ENCODE results near the gene ARMCX2. TPM values are rescaled to one million over a fixed set of nuclear protein-coding genes. Genes with fewer than 3 reads are reported as not detected.

Gene ARMCX2
- total RNA-seq (10 to 100 TPM; 47.0 to 53.5 TPM), polyA plus RNA-seq (ENCODE audit: insufficient read length in 6 of 6) (100 to 1,000 TPM in 5 of 6 donors, 10 to 100 TPM in 1; 98.2 to 133 (median 105) TPM)
- long read RNA-seq, donor 1, transcript ARMCX2-203 (6 exons, 2,674 nt) = major isoform, 7 of 13 reads
- long read RNA-seq, donor 1, partial matches to known transcripts = 0 of 13 reads
- long read RNA-seq, donor 1, other reads (novel, unspliced or antisense) = 0 of 13 reads
- long read RNA-seq, donor 2 = 0 reads
- long read RNA-seq, donor 3, partial matches to known transcripts = 10 of 10 reads
- long read RNA-seq, donor 3, other reads (novel, unspliced or antisense) = 0 of 10 reads
- long read RNA-seq, donor 4, transcript ARMCX2-203 (6 exons, 2,674 nt) = major isoform, 7 of 23 reads
- long read RNA-seq, donor 4, partial matches to known transcripts = 0 of 23 reads
- long read RNA-seq, donor 4, other reads (novel, unspliced or antisense) = 11 of 23 reads
- long read RNA-seq, donor 5, transcript ARMCX2-203 (6 exons, 2,674 nt) = major isoform, 5 of 9 reads
- long read RNA-seq, donor 5, partial matches to known transcripts = 0 of 9 reads
- long read RNA-seq, donor 5, other reads (novel, unspliced or antisense) = 0 of 9 reads
- long read RNA-seq, donor 6, partial matches to known transcripts = 0 of 10 reads
- long read RNA-seq, donor 6, other reads (novel, unspliced or antisense) = 0 of 10 reads
- long read RNA-seq, donor 7, partial matches to known transcripts = 0 of 5 reads
- long read RNA-seq, donor 7, other reads (novel, unspliced or antisense) = 0 of 5 reads
- long read RNA-seq, donor 8, transcript ARMCX2-203 (6 exons, 2,674 nt) = major isoform, 5 of 6 reads
- long read RNA-seq, donor 8, partial matches to known transcripts = 0 of 6 reads
- long read RNA-seq, donor 8, other reads (novel, unspliced or antisense) = 0 of 6 reads
- long read RNA-seq, donor 9 = 0 reads
- long read RNA-seq, donor 10, partial matches to known transcripts = 0 of 4 reads
- long read RNA-seq, donor 10, other reads (novel, unspliced or antisense) = 1 of 4 reads
- long read RNA-seq, donor 11, partial matches to known transcripts = 17 of 25 reads
- long read RNA-seq, donor 11, other reads (novel, unspliced or antisense) = 0 of 25 reads
- long read RNA-seq, donor 12 = 0 reads

DNA sequence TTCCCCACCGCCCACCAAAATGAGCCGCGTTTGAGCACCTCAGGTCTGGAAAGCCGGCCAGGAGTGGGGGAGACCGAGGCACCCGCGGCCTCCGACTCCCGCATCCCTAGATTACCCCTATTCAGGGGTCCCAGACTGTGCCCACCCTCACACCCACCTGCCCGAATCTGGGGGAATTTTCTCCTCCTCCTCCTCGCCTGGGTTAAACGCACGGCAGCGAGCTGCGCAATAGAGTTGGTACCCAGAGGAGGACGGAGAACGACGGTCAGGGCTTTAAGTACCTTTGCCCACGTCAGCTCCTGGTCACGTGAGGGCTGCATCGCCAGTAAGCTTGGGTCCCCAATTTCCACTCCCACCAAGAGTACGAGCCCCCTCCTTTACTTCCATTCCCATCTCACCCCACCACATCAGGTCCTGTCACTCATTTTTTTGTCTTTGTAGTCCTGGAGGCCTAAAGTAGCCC, at the start of gene ARMCX2:
TSS of gene ARMCX2 (minus strand) at position 250 of the 463 bp plus-strand sequence. CDS start 2,262 bp downstream, outside the sequence.
- Histone ChIP-seq H3K36me3 (no peaks in the 10 kb centered on the region), H3K27ac (peak within 1 kb of the TSS; percentile 28 to 37), H3K4me1 (peaks cover 0 to 4% of the 10 kb centered on the region in 2 donors), H3K9me3 (no peaks in the 10 kb centered on the region), H3K27me3 (no peaks in the 10 kb centered on the region), H3K4me3 (peak within 1 kb of the TSS; percentile 46 to 54)
- ATAC-seq = peak; percentile 77
- peak; percentile 48 to 74 (median 60) for DNase-seq
- intact Hi-C loops (cut with DNase I) = no loop called here
- TF ChIP-seq, protein P1, sequence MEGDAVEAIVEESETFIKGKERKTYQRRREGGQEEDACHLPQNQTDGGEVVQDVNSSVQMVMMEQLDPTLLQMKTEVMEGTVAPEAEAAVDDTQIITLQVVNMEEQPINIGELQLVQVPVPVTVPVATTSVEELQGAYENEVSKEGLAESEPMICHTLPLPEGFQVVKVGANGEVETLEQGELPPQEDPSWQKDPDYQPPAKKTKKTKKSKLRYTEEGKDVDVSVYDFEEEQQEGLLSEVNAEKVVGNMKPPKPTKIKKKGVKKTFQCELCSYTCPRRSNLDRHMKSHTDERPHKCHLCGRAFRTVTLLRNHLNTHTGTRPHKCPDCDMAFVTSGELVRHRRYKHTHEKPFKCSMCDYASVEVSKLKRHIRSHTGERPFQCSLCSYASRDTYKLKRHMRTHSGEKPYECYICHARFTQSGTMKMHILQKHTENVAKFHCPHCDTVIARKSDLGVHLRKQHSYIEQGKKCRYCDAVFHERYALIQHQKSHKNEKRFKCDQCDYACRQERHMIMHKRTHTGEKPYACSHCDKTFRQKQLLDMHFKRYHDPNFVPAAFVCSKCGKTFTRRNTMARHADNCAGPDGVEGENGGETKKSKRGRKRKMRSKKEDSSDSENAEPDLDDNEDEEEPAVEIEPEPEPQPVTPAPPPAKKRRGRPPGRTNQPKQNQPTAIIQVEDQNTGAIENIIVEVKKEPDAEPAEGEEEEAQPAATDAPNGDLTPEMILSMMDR (IDR thresholded peaks at IDR 0.05) = no peak

DNA sequence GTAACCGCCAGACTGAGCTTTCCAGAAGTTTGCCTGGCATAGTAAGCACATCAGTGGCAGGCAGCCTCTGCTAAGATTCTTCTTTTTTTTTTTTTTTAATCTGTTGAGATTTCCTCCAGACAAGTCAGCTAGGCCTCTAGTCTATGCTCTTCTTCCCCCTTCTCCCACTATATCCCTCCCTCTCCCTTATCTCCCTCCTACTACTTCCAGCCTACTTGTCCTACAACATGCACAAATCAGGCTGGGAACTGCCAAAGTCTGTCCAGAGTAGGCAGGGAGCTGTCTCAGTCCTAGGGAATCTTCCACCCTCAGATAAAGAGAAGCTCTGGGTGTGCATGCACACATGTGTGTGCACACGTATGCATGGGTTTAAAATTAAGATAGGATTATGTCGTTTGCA, 49.7 kb upstream of the ARMCX2 start:
- H3K9me3 ChIP-seq = no peaks in the 10 kb centered on the region
- TF ChIP-seq, protein P1 (IDR thresholded peaks at IDR 0.05) = no peak
- intact Hi-C loops (cut with DNase I) = no loop called here
- H3K4me3 ChIP-seq = no peak overlapping the region
- no peak for ATAC-seq
- H3K27me3 ChIP-seq = peaks cover 0 to 3% of the 10 kb centered on the region in 2 donors
- DNase-seq = no peak
- H3K36me3 ChIP-seq = no peaks in the 10 kb centered on the region
- no peaks in the 10 kb centered on the region for H3K4me1 ChIP-seq
- H3K27ac ChIP-seq = no peak overlapping the region

DNA sequence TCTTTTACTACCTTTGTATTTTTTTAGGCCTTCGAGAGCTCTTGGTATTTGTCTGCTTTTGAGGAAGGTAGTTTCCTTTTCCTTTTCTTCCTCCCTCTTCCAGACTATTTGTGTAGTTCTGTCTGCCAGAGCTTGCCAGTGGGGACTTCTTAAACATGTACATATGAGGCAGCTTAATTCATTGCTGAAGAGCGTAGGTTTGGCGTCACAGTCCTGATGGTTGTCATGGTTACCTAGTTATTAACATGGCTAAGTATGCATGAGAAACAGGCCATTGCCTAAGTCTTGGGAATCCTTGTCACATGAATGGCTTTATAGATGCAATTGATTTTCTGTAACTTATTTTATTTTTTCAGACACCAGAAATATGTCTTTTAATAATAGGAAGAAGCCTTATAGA, 48.5 kb upstream of the ARMCX2 start:
- Histone ChIP-seq H3K4me3 (no peak overlapping the region), H3K36me3 (no peaks in the 10 kb centered on the region), H3K27me3 (peaks cover 0 to 3% of the 10 kb centered on the region in 2 donors), H3K27ac (no peak overlapping the region), H3K4me1 (no peaks in the 10 kb centered on the region), H3K9me3 (no peaks in the 10 kb centered on the region)
- DNase-seq (peak in 1 of 4 donors; percentile 33), ATAC-seq (no peak)
- TF ChIP-seq, protein P1 (IDR thresholded peaks at IDR 0.05) = no peak
- intact Hi-C loops (cut with DNase I) = no loop called here

DNA sequence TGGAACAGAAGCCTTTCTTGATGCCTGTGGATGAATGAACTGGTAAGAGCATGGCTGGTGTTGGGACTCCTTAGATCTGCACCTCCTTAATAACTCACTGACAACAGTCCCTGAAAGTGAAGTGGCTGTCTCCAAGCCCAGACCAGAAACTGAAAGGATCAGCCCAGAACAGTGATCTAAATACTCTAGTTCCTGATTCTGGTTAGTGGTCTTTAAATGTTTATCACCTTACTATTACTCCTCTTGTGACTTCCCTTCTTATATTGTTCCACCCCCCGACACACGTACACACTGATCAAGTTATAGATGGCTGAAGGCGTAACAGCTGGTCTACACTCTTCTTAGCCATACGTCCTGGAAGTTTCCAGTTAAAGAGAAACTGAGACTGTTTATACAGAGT, 33.8 kb upstream of the ARMCX2 start:
- Histone ChIP-seq H3K36me3 (no peaks in the 10 kb centered on the region), H3K9me3 (no peaks in the 10 kb centered on the region), H3K27me3 (peaks cover 0 to 7% of the 10 kb centered on the region in 2 donors), H3K4me3 (no peak overlapping the region), H3K4me1 (no peaks in the 10 kb centered on the region), H3K27ac (no peak overlapping the region)
- DNase-seq = no peak
- TF ChIP-seq, protein P1 (IDR thresholded peaks at IDR 0.05) = no peak
- intact Hi-C loops (cut with DNase I) = no loop called here
- no peak for ATAC-seq
